HUES6 (cell line): ENCODE measurements around the gene FSD1.

Source experiments
- H3K27ac ChIP-seq: 2 replicates; pipeline ENCODE4 v1.7.0; 2013; ENCODE audit warnings: low read depth, mild to moderate bottlenecking, low read length, inconsistent platforms
- H3K27me3 ChIP-seq: 2 replicates; pipeline ENCODE4 v1.6.1; 2013; ENCODE audit warnings: low read length; ENCODE audit not compliant: control insufficient read depth, insufficient read depth
- H3K36me3 ChIP-seq: 2 replicates; pipeline ENCODE4 v1.6.1; 2013; ENCODE audit warnings: low read length; ENCODE audit not compliant: control insufficient read depth, insufficient read depth
- H3K4me1 ChIP-seq: 2 replicates; pipeline ENCODE4 v1.6.1; 2013; ENCODE audit warnings: low read length; ENCODE audit not compliant: control insufficient read depth, insufficient read depth
- H3K4me3 ChIP-seq: 2 replicates; pipeline ENCODE4 v1.5.1; 2013; ENCODE audit warnings: low read depth, low read length
- H3K9ac ChIP-seq: one replicate; pipeline ENCODE4 v1.6.1; 2013; ENCODE audit warnings: mild to moderate bottlenecking, low read length
- H3K9me3 ChIP-seq: 2 replicates; pipeline ENCODE4 v1.6.1; 2013; ENCODE audit warnings: low read depth, low read length; ENCODE audit not compliant: control insufficient read depth, insufficient read depth

Gene FSD1

GRCh38 chr19:4303819-4304537 lies 420 bp upstream of the FSD1 start:
- Histone ChIP-seq H3K4me3 (peak overlapping the region; percentile 37; the same call in 1 of the 2 replicates), H3K36me3 (peaks cover 13% of the 10 kb centered on the region), H3K9me3 (no peaks in the 10 kb centered on the region), H3K9ac (no peak overlapping the region), H3K4me1 (peaks cover 13% of the 10 kb centered on the region; the same call in 1 of the 2 replicates), H3K27me3 (no peaks in the 10 kb centered on the region), H3K27ac (no peak overlapping the region)

GRCh38 chr19:4305257-4305612 lies 837 bp downstream of the FSD1 start:
- H3K4me1 ChIP-seq: peaks cover 13% of the 10 kb centered on the region; the same call in 1 of the 2 replicates
- no peak overlapping the region for H3K9ac ChIP-seq
- H3K4me3 ChIP-seq: peak overlapping the region; percentile 37; the same call in 1 of the 2 replicates

DNA sequence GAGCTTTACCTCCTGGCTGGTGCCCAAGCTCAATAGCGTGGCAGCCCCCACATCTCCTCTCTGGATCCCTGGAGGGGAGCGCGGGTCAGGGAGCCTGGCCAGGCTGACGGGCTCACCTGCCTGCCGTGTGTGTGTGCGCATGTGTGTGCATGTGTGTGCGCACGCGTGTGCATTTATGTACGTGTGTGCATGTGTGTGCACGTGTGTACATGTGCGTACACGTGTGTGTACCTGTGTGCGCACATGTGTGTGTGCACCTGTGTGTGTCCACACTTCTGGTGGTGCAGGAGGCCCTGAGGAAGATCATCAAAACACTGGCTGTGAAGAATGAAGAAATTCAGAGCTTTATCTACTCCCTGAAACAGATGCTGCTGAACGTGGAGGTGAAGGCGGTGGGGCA lies 1.3 kb downstream of the FSD1 start:
- Histone ChIP-seq H3K27me3 (no peaks in the 10 kb centered on the region), H3K27ac (no peak overlapping the region), H3K4me3 (no peak overlapping the region), H3K36me3 (peaks cover 24% of the 10 kb centered on the region), H3K9me3 (no peaks in the 10 kb centered on the region), H3K9ac (no peak overlapping the region), H3K4me1 (peaks cover 13% of the 10 kb centered on the region; the same call in 1 of the 2 replicates)

More at GRCh38 chr19:4305257-4305612, 837 bp downstream of the FSD1 start:
- Histone ChIP-seq H3K27ac (no peak overlapping the region), H3K9me3 (no peaks in the 10 kb centered on the region), H3K27me3 (no peaks in the 10 kb centered on the region), H3K36me3 (peaks cover 20% of the 10 kb centered on the region)

GRCh38 chr19:4310247-4311121 lies 6.1 kb downstream of the FSD1 start:
- Histone ChIP-seq H3K9ac (no peak overlapping the region), H3K36me3 (peaks cover 38% of the 10 kb centered on the region), H3K4me3 (no peak overlapping the region), H3K27me3 (no peaks in the 10 kb centered on the region), H3K9me3 (no peaks in the 10 kb centered on the region), H3K27ac (no peak overlapping the region), H3K4me1 (no peaks in the 10 kb centered on the region)

- H3K27me3 ChIP-seq: no peaks in the 10 kb centered on the region
- H3K9me3 ChIP-seq: no peaks in the 10 kb centered on the region
Measured at GRCh38 chr19:4313847-4314490, 9.6 kb downstream of the FSD1 start.

DNA sequence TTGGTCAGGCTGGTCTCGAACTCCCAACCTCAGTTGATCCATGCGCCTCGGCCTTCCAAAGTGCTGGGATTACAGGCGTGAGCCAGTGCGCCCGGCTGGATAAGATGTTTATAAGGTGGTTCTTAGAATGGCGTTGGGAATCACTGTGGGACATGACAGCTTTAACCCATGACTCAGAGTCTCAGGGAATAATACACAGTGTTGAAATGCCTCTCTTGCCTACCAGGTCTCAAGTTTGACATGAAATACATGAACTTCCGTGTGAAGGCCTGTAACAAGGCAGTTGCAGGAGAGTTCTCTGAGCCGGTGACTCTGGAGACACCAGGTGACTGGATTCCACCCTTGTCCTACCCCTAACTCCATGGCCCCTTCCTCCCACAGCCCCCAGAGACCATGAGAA lies 12.6 kb downstream of the FSD1 start:
- H3K9ac ChIP-seq: no peak overlapping the region
- no peaks in the 10 kb centered on the region for H3K27me3 ChIP-seq
- H3K36me3 ChIP-seq: peaks cover 30% of the 10 kb centered on the region

More at GRCh38 chr19:4313847-4314490, 9.6 kb downstream of the FSD1 start:
- Histone ChIP-seq H3K4me3 (no peak overlapping the region), H3K27ac (no peak overlapping the region), H3K4me1 (no peaks in the 10 kb centered on the region), H3K36me3 (peaks cover 45% of the 10 kb centered on the region), H3K9ac (no peak overlapping the region)

GRCh38 chr19:4318460-4318859 lies 14.1 kb downstream of the FSD1 start:
- Histone ChIP-seq H3K4me1 (no peaks in the 10 kb centered on the region), H3K9me3 (0 out of 2 replicates have a peak, but pooled peaks cover 5% of the 10 kb centered on the region), H3K4me3 (no peak overlapping the region), H3K27ac (no peak overlapping the region), H3K27me3 (no peaks in the 10 kb centered on the region), H3K9ac (no peak overlapping the region), H3K36me3 (peaks cover 31% of the 10 kb centered on the region)

More for the DNA sequence above, 12.6 kb downstream of the FSD1 start:
- H3K9me3 ChIP-seq: 0 out of 2 replicates have a peak, but pooled peaks cover 5% of the 10 kb centered on the region
- H3K27ac ChIP-seq: no peak overlapping the region
- no peak overlapping the region for H3K4me3 ChIP-seq
- H3K4me1 ChIP-seq: no peaks in the 10 kb centered on the region

DNA sequence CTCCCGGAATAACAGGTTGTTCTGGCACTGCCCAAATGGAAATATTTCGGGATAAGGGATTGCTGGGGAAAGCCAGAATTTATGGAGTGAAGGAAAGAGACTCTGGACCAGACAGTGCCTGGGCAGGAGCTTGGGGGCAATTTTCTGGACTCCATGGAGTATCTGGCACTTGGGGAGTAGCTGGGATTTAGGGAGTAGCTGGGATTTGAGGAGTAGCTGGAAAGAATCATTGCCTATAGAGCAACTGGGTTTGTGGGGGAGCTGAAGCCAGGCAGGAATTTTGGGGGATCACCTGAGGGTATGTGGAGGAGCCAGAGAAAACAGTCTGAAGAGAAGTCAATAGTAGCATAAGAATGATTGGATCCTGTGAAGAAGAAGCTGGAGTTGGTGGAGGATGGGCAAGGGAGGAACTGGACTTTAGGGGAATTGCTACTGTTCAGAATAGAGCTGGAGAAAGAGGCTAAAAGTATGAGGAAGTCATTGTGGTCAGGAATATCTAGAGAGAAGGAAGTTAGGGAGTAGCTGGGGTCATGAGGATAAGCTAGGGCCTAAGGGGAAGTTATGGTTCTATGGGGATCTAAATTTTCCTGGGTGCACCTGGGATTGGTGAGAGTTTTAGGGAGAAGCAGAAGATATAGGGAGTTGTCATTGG lies 14.8 kb downstream of the FSD1 start:
- no peaks in the 10 kb centered on the region for H3K27me3 ChIP-seq

GRCh38 chr19:4320419-4320818 lies 16.0 kb downstream of the FSD1 start:
- H3K4me3 ChIP-seq: no peak overlapping the region
- 0 out of 2 replicates have a peak, but pooled peaks cover 5% of the 10 kb centered on the region for H3K9me3 ChIP-seq
- no peaks in the 10 kb centered on the region for H3K27me3 ChIP-seq
- peaks cover 34% of the 10 kb centered on the region for H3K36me3 ChIP-seq
- H3K9ac ChIP-seq: no peak overlapping the region
- no peaks in the 10 kb centered on the region for H3K4me1 ChIP-seq
- H3K27ac ChIP-seq: no peak overlapping the region

More for the DNA sequence above, 14.8 kb downstream of the FSD1 start:
- Histone ChIP-seq H3K27ac (no peak overlapping the region), H3K9ac (no peak overlapping the region), H3K4me1 (no peaks in the 10 kb centered on the region), H3K9me3 (0 out of 2 replicates have a peak, but pooled peaks cover 5% of the 10 kb centered on the region), H3K36me3 (peaks cover 37% of the 10 kb centered on the region), H3K4me3 (no peak overlapping the region)

- Histone ChIP-seq H3K36me3 (peaks cover 22% of the 10 kb centered on the region), H3K4me3 (no peak overlapping the region), H3K27me3 (no peaks in the 10 kb centered on the region), H3K27ac (no peak overlapping the region), H3K9ac (no peak overlapping the region), H3K4me1 (0 out of 2 replicates have a peak, but pooled peaks cover 3% of the 10 kb centered on the region), H3K9me3 (0 out of 2 replicates have a peak, but pooled peaks cover 5% of the 10 kb centered on the region)
Measured at GRCh38 chr19:4322942-4323665, 18.7 kb downstream of the FSD1 start.
